SU-DHL-6 (cell line): Measurements from ENCODE around the gene HIPK4.
"Not testable (repeated sequence)": the region's sequence is repeated elsewhere in the genome, so short reads cannot be mapped to it uniquely, and the experiment has no call there.

ENCODE experiments used
- H2AFZ ChIP-seq: fragments of 200-600 bp; sonication (generic); 2 replicates; pipeline ENCODE4 v1.6.1; 2014; ENCODE audit warnings: low read depth, mild to moderate bottlenecking, moderate library complexity, mixed read lengths, antibody characterized with exemption, low read length; ENCODE audit not compliant: severe bottlenecking
- H3F3A ChIP-seq: fragments of 200-600 bp; shearing (Covaris generic); 2 replicates; pipeline ENCODE4 v1.6.0; 2016; ENCODE audit warnings: antibody characterized with exemption, mild to moderate bottlenecking; ENCODE audit not compliant: insufficient read depth
- H3K27ac ChIP-seq: fragments of 200-600 bp; sonication (generic); 2 replicates; pipeline ENCODE4 v1.5.1; 2016; ENCODE audit warnings: low read depth, mild to moderate bottlenecking, low read length, moderate library complexity, mixed read lengths
- H3K27me3 ChIP-seq: fragments of 200-600 bp; sonication (generic), shearing (Covaris generic); 2 replicates; pipeline ENCODE4 v1.6.0; 2014; ENCODE audit warnings: mild to moderate bottlenecking, low read length
- H3K36me3 ChIP-seq: fragments of 200-600 bp; sonication (generic); 2 replicates; pipeline ENCODE4 v1.6.1; 2014; ENCODE audit warnings: mild to moderate bottlenecking, low read length, mixed read lengths
- H3K4me2 ChIP-seq: fragments of 300-600, 200-600 bp; shearing (Covaris generic), sonication (generic); 2 replicates; pipeline ENCODE4 v1.6.0; 2014; ENCODE audit warnings: low read length, low read depth, mild to moderate bottlenecking; ENCODE audit not compliant: poor library complexity, severe bottlenecking
- H3K4me3 ChIP-seq: fragments of 200-600 bp; sonication (generic); 2 replicates; pipeline ENCODE4 v1.5.1; 2014; ENCODE audit warnings: antibody characterized with exemption, low read length, mild to moderate bottlenecking, mixed read lengths; ENCODE audit not compliant: insufficient read depth, poor library complexity, severe bottlenecking
- H3K79me2 ChIP-seq: fragments of 200-600 bp; sonication (generic); 2 replicates; pipeline ENCODE4 v1.6.1; 2014; ENCODE audit warnings: mild to moderate bottlenecking, low read length, moderate library complexity; ENCODE audit not compliant: insufficient read depth
- H3K9ac ChIP-seq: fragments of 200-600 bp; sonication (generic); 2 replicates; pipeline ENCODE4 v1.7.0; 2014; ENCODE audit warnings: mild to moderate bottlenecking, low read length
- H3K9me2 ChIP-seq: fragments of 200-600 bp; sonication (generic); replicated peaks from 2 replicates; pipeline ENCODE4 v1.6.1; 2014; ENCODE audit warnings: low read length; ENCODE audit not compliant: insufficient read depth
- H3K9me3 ChIP-seq: fragments of 200-600 bp; sonication (generic); 2 replicates; pipeline ENCODE4 v1.6.1; 2014; ENCODE audit warnings: low read length, mixed read lengths; ENCODE audit not compliant: insufficient read depth
- H4K20me1 ChIP-seq: fragments of 200-600 bp; sonication (generic); 2 replicates; pipeline ENCODE4 v1.6.1; 2014; ENCODE audit warnings: low read depth, mild to moderate bottlenecking, antibody characterized with exemption, low read length, moderate library complexity, mixed read lengths
- CTCF ChIP-seq: fragments of 200-600 bp; sonication (generic); IDR thresholded peaks from one replicate; pipeline ENCODE4 v1.5.1; 2017; ENCODE audit warnings: antibody characterized with exemption, mild to moderate bottlenecking, low read length, moderate library complexity; ENCODE audit not compliant: insufficient read depth, poor library complexity, severe bottlenecking
- EZH2phosphoT487 ChIP-seq: fragments of 200-600 bp; sonication (generic), shearing (Covaris generic); conservative IDR thresholded peaks from 2 replicates; pipeline ENCODE4 v1.6.1; 2018; ENCODE audit warnings: mild to moderate bottlenecking, antibody characterized with exemption, low read length, moderate library complexity, mixed read lengths

The HIPK4 gene

DNA sequence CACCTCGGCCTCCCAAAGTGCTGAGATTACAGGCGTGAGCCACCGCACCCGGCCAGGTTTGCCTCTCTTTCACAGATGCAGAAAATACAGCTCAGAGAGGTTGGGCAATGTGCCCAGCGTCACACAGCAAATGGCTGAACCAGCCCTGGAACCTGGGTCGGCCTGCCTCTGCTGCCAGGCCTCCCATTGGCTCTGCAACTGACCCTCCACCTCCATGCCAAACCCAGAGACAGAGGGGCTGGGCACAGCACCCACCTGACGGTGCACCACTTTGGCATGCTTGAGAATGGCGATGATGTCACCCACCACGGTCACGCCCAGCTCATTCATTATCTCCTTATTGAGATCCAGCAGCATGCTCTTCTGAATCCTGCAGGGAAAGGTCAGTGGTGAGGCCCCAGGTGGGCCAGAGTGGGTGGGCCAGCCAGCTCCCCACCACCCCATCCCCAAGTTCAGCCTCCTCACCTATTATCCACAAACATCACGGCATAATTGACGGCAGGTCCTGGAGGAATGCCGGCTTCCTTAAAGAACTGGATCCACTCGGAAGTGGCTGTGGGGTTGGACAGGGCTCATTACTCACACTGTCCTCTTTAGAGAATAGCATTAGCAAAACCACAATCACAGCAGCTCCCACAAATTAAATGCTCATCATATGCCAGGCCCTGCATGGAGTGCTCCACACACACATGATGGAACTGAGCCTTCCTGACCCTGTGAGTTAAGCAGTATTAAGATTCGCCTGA, 54.0 kb downstream of the HIPK4 start:
- Histone ChIP-seq H3K36me3 (peaks cover 9% of the 10 kb centered on the region; the same call in 1 of the 2 replicates), H4K20me1 (no peaks in the 10 kb centered on the region; the same call in 1 of the 2 replicates), H3K9me2 (no peaks in the 10 kb centered on the region), H3K4me2 (no peak overlapping the region), H3K9me3 (no peaks in the 10 kb centered on the region), H3K27me3 (no peaks in the 10 kb centered on the region), H3K79me2 (peaks cover 9% of the 10 kb centered on the region; the same call in 1 of the 2 replicates), H3K27ac (no peak overlapping the region), H2AFZ (no peak overlapping the region), H3K4me3 (no peak overlapping the region), H3K9ac (no peak overlapping the region), H3F3A (no peaks in the 10 kb centered on the region)
- TF ChIP-seq EZH2phosphoT487 (no peak), CTCF (no peak)

DNA sequence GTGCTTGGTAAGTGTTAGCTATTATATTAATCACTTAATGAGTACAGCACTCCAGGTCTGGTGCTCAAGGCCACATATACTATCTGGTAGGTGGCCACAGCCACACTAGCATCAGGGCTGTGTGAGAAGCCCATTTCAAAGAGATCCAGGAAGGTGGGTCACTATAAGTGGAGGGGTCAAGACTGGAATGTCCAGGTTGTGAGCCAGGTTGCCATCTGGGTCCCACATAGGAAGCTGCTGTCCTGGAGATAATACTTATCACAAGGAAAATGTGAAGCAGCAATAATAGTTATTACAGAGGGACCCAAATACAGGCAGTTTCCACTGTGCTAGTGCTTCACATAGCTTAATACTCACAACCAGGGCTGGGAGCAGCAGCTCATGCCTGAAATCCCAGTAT, 54.9 kb downstream of the HIPK4 start:
- Histone ChIP-seq H3F3A (no peaks in the 10 kb centered on the region), H3K9ac (no peak overlapping the region), H3K9me3 (no peaks in the 10 kb centered on the region), H3K4me3 (no peak overlapping the region), H3K27me3 (no peaks in the 10 kb centered on the region), H3K36me3 (peaks cover 11% of the 10 kb centered on the region; the same call in 1 of the 2 replicates), H2AFZ (no peak overlapping the region), H3K9me2 (no peaks in the 10 kb centered on the region), H3K79me2 (peaks cover 9% of the 10 kb centered on the region; the same call in 1 of the 2 replicates), H3K4me2 (no peak overlapping the region), H4K20me1 (no peaks in the 10 kb centered on the region; the same call in 1 of the 2 replicates), H3K27ac (no peak overlapping the region)
- TF ChIP-seq EZH2phosphoT487 (no peak), CTCF (no peak)

GRCh38 chr19:40333083-40333482, 56.9 kb downstream of the HIPK4 start:
- not testable (repeated sequence) for H3K4me3 ChIP-seq, H3K9me3 ChIP-seq, H3K9ac ChIP-seq, H2AFZ ChIP-seq, H3K9me2 ChIP-seq, H3K79me2 ChIP-seq, H3F3A ChIP-seq, H3K27ac ChIP-seq, H3K27me3 ChIP-seq, H3K4me2 ChIP-seq, H4K20me1 ChIP-seq
- peaks cover 11% of the 10 kb centered on the region; the same call in 1 of the 2 replicates for H3K36me3 ChIP-seq

GRCh38 chr19:40332669-40333068, 57.3 kb downstream of the HIPK4 start:
- Histone ChIP-seq H3K4me2 (no peak overlapping the region), H3K36me3 (peaks cover 11% of the 10 kb centered on the region; the same call in 1 of the 2 replicates), H3K27ac (no peak overlapping the region), H3K9me2 (no peaks in the 10 kb centered on the region), H4K20me1 (no peaks in the 10 kb centered on the region; the same call in 1 of the 2 replicates), H3K9ac (no peak overlapping the region), H3K27me3 (no peaks in the 10 kb centered on the region), H3F3A (no peaks in the 10 kb centered on the region), H3K4me3 (no peak overlapping the region), H3K79me2 (peaks cover 8% of the 10 kb centered on the region; the same call in 1 of the 2 replicates), H3K9me3 (no peaks in the 10 kb centered on the region), H2AFZ (no peak overlapping the region)
- no peak for TF ChIP-seq CTCF
- no peak for TF ChIP-seq EZH2phosphoT487
